Superior temporal gyrus (tissue), 1 donor: Measurements from ENCODE around the gene PTAR1.

Experiments
- DNase-seq: peaks from one replicate; pipeline ENCODE4 v3.0.0-alpha.2; 2016; ENCODE audit errors: extremely low spot score

The PTAR1 gene

GRCh38 chr9:69753830-69754229 lies 6.0 kb downstream of the PTAR1 start:
- no peak for DNase-seq

- no peak for DNase-seq
These were observed 9.7 kb downstream of the PTAR1 start for GRCh38 chr9:69750085-69750484.

GRCh38 chr9:69748304-69748703 lies 11.5 kb downstream of the PTAR1 start:
- DNase-seq: no peak

GRCh38 chr9:69746859-69747560 lies 12.8 kb downstream of the PTAR1 start:
- DNase-seq: no peak

GRCh38 chr9:69745716-69746437 lies 13.9 kb downstream of the PTAR1 start:
- no peak for DNase-seq

GRCh38 chr9:69744688-69745380 lies 15.0 kb downstream of the PTAR1 start:
- no peak for DNase-seq

GRCh38 chr9:69743930-69744329 lies 15.9 kb downstream of the PTAR1 start:
- DNase-seq: no peak

- DNase-seq: no peak
These were observed 18.8 kb downstream of the PTAR1 start for GRCh38 chr9:69740872-69741505.

GRCh38 chr9:69731348-69731747 lies 28.5 kb downstream of the PTAR1 start:
- DNase-seq: no peak

GRCh38 chr9:69719983-69720382 lies 39.8 kb downstream of the PTAR1 start:
- no peak for DNase-seq

GRCh38 chr9:69719367-69719766 lies 40.4 kb downstream of the PTAR1 start:
- DNase-seq: no peak

- no peak for DNase-seq
These were observed 41.6 kb downstream of the PTAR1 start for GRCh38 chr9:69718218-69718617.

- DNase-seq: no peak
These were observed 44.0 kb downstream of the PTAR1 start for GRCh38 chr9:69715825-69716224.

- DNase-seq: no peak
These were observed 44.7 kb downstream of the PTAR1 start for GRCh38 chr9:69715096-69715495.

GRCh38 chr9:69697475-69697874 lies 62.3 kb downstream of the PTAR1 start:
- no peak for DNase-seq

- no peak for DNase-seq
These were observed 63.0 kb downstream of the PTAR1 start for GRCh38 chr9:69696802-69697201.

- no peak for DNase-seq
These were observed 69.7 kb downstream of the PTAR1 start for GRCh38 chr9:69689991-69690538.

GRCh38 chr9:69683927-69684326 lies 75.9 kb downstream of the PTAR1 start:
- DNase-seq: no peak

GRCh38 chr9:69678843-69679538 lies 80.8 kb downstream of the PTAR1 start:
- DNase-seq: no peak

- DNase-seq: no peak
These were observed 81.9 kb downstream of the PTAR1 start for GRCh38 chr9:69677931-69678330.

- no peak for DNase-seq
These were observed 84.2 kb downstream of the PTAR1 start for GRCh38 chr9:69675563-69675962.
